SK-N-SH (cell line): Measurements from ENCODE around the gene CDCA3.

Experiments used
- CTCF ChIP-seq: fragments of 200-600 bp; sonication (generic); IDR thresholded peaks from 2 replicates; pipeline ENCODE4 v1.6.1; 2017; ENCODE audit warnings: antibody characterized with exemption, mild to moderate bottlenecking, moderate library complexity
- EP300 ChIP-seq, 2 experiments: IDR thresholded peaks; 2 replicates each; pipeline versions ENCODE4 v1.4.0 to v1.6.1; 2012; ENCODE audit warnings: borderline replicate concordance in 1 of 2, low read depth in 1 of 2, low read length in 1 of 2
- EZH2phosphoT487 ChIP-seq: fragments of 200-600 bp; sonication (generic); IDR thresholded peaks from 2 replicates; pipeline ENCODE4 v1.6.1; 2017; ENCODE audit warnings: low read depth, mixed run types, mild to moderate bottlenecking, antibody characterized with exemption, moderate library complexity, borderline replicate concordance
- FOXM1 ChIP-seq: IDR thresholded peaks from 2 replicates; pipeline ENCODE4 v1.4.0; 2012; ENCODE audit warnings: low read depth, mild to moderate bottlenecking
- MAX ChIP-seq: IDR thresholded peaks from 2 replicates; pipeline ENCODE4 v1.4.0; 2012; ENCODE audit warnings: low read depth
- TF ChIP-seq, protein P1 (sequence below): IDR thresholded peaks from 2 replicates; pipeline ENCODE4 v1.6.1; 2012; ENCODE audit warnings: mild to moderate bottlenecking, low read depth, low read length, moderate library complexity

GRCh38 chr12:6827437-6827911, 23.6 kb downstream of the CDCA3 start:
- TF ChIP-seq CTCF (no peak), MAX (peak; percentile 90), FOXM1 (no peak), EZH2phosphoT487 (no peak), EP300 (IDR thresholded peaks at IDR 0.05; ENCODE audit: borderline replicate concordance in 1 of 2, low read depth in 1 of 2, low read length in 1 of 2) (no peak)
- TF ChIP-seq, protein P1, sequence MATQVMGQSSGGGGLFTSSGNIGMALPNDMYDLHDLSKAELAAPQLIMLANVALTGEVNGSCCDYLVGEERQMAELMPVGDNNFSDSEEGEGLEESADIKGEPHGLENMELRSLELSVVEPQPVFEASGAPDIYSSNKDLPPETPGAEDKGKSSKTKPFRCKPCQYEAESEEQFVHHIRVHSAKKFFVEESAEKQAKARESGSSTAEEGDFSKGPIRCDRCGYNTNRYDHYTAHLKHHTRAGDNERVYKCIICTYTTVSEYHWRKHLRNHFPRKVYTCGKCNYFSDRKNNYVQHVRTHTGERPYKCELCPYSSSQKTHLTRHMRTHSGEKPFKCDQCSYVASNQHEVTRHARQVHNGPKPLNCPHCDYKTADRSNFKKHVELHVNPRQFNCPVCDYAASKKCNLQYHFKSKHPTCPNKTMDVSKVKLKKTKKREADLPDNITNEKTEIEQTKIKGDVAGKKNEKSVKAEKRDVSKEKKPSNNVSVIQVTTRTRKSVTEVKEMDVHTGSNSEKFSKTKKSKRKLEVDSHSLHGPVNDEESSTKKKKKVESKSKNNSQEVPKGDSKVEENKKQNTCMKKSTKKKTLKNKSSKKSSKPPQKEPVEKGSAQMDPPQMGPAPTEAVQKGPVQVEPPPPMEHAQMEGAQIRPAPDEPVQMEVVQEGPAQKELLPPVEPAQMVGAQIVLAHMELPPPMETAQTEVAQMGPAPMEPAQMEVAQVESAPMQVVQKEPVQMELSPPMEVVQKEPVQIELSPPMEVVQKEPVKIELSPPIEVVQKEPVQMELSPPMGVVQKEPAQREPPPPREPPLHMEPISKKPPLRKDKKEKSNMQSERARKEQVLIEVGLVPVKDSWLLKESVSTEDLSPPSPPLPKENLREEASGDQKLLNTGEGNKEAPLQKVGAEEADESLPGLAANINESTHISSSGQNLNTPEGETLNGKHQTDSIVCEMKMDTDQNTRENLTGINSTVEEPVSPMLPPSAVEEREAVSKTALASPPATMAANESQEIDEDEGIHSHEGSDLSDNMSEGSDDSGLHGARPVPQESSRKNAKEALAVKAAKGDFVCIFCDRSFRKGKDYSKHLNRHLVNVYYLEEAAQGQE, result no peak
